Type B pancreatic cell (in vitro differentiated cells): ENCODE measurements around the gene LRMDA. TPM values are rescaled to one million over a fixed set of nuclear protein-coding genes. Genes with fewer than 3 reads are reported as not detected.
"Not testable (repeated sequence)": the region's sequence is repeated elsewhere in the genome, so short reads cannot be mapped to it uniquely, and the experiment has no call there.

Experiments
- DNase-seq: peaks from one replicate; pipeline ENCODE4 v3.0.0; 2021; ENCODE audit warnings: mixed read lengths; ENCODE audit not compliant: unreplicated experiment; ENCODE audit errors: extremely low spot score
- H3K27ac Mint-ChIP-seq: 2 replicates; pipeline ENCODE4 v1.8.0; 2021; ENCODE audit warnings: mild to moderate bottlenecking, mixed read lengths
- H3K27me3 Mint-ChIP-seq: 2 replicates; pipeline ENCODE4 v1.8.0; 2021; ENCODE audit warnings: mixed read lengths
- H3K36me3 Mint-ChIP-seq: 2 replicates; pipeline ENCODE4 v1.8.0; 2021; ENCODE audit warnings: mixed read lengths
- H3K4me1 Mint-ChIP-seq: one replicate; pipeline ENCODE4 v1.8.0; 2021; ENCODE audit warnings: mixed read lengths; ENCODE audit not compliant: unreplicated experiment
- H3K4me3 Mint-ChIP-seq: 2 replicates; pipeline ENCODE4 v1.8.0; 2021; ENCODE audit warnings: mild to moderate bottlenecking, mixed read lengths
- H3K9me3 Mint-ChIP-seq: 2 replicates; pipeline ENCODE4 v1.8.0; 2021; ENCODE audit warnings: mixed read lengths
- total RNA-seq: library from RNA; stranded (reverse); gene quantifications from 2 replicates; pipeline ENCODE4 v1.2.1, GENCODE V29; 2021; ENCODE audit warnings: low replicate concordance
- TF ChIP-seq, protein P1 (sequence below): fragments of 200-600 bp; sonication (generic); conservative IDR thresholded peaks from 2 replicates; pipeline ENCODE4 v1.5.0; 2021; ENCODE audit warnings: antibody characterized with exemption, mild to moderate bottlenecking

Gene LRMDA
- total RNA-seq, 1 donor from 2014 or later, result 2.0 TPM

DNA sequence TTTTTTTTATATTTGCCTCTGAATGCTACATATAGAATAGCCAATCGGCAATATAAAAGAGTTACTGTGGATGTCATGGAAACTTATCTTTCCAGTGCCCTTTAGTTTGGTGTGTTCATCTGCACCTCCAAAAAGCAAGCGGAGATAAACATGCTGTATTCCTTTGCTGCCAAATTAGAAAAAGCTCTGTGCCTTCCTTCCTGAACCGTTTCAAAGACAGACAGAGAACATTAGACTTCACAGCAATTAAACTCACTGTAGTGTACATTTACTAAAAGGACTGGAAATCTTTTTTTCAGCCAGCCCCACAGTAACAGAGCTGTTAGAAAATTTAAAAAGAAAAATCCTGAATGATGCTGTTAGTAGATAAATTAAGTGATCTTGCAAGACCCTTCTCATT lies 707.5 kb downstream of the LRMDA start:
- Mint-ChIP-seq H3K27ac (no peak overlapping the region), H3K4me1 (peaks cover 39% of the 10 kb centered on the region), H3K36me3 (peaks cover 3% of the 10 kb centered on the region), H3K4me3 (no peak overlapping the region), H3K9me3 (no peaks in the 10 kb centered on the region), H3K27me3 (peaks cover 25% of the 10 kb centered on the region)
- DNase-seq, result no peak
- TF ChIP-seq, protein P1, sequence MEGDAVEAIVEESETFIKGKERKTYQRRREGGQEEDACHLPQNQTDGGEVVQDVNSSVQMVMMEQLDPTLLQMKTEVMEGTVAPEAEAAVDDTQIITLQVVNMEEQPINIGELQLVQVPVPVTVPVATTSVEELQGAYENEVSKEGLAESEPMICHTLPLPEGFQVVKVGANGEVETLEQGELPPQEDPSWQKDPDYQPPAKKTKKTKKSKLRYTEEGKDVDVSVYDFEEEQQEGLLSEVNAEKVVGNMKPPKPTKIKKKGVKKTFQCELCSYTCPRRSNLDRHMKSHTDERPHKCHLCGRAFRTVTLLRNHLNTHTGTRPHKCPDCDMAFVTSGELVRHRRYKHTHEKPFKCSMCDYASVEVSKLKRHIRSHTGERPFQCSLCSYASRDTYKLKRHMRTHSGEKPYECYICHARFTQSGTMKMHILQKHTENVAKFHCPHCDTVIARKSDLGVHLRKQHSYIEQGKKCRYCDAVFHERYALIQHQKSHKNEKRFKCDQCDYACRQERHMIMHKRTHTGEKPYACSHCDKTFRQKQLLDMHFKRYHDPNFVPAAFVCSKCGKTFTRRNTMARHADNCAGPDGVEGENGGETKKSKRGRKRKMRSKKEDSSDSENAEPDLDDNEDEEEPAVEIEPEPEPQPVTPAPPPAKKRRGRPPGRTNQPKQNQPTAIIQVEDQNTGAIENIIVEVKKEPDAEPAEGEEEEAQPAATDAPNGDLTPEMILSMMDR, result no peak

- Mint-ChIP-seq H3K4me1 (peaks cover 34% of the 10 kb centered on the region), H3K9me3 (no peaks in the 10 kb centered on the region), H3K36me3 (peaks cover 3% of the 10 kb centered on the region), H3K27ac (no peak overlapping the region), H3K27me3 (peaks cover 25% of the 10 kb centered on the region), H3K4me3 (no peak overlapping the region)
- DNase-seq, result no peak
- TF ChIP-seq, protein P1, result no peak
These were observed 708.0 kb downstream of the LRMDA start for GRCh38 chr10:76139431-76139830.

- Mint-ChIP-seq H3K27ac (no peak overlapping the region), H3K27me3 (peaks cover 26% of the 10 kb centered on the region), H3K4me1 (peaks cover 33% of the 10 kb centered on the region), H3K36me3 (peaks cover 8% of the 10 kb centered on the region), H3K4me3 (no peak overlapping the region), H3K9me3 (no peaks in the 10 kb centered on the region)
- DNase-seq, result no peak
- TF ChIP-seq, protein P1, result no peak
These were observed 710.0 kb downstream of the LRMDA start for GRCh38 chr10:76141376-76141775.

DNA sequence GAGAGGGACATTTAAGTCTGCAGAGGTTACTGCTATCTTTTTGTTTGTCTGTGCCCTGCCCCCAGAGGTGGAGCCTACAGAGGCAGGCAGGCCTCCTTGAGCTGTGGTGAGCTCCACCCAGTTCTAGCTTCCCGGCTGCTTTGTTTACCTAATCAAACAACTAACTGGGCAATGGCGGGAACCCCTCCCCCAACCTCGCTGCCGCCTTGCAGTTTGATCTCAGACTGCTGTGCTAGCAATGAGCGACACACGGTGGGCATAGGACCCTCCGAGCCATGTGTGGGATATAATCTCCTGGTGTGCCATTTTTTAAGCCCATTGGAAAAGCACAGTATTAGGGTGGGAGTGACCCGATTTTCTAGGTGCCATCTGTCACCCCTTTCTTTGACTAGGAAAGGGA lies 716.8 kb downstream of the LRMDA start:
- not testable (repeated sequence) for H3K27ac Mint-ChIP-seq, H3K4me3 Mint-ChIP-seq, H3K27me3 Mint-ChIP-seq, DNase-seq
- peaks cover 27% of the 10 kb centered on the region for H3K4me1 Mint-ChIP-seq
- H3K9me3 Mint-ChIP-seq, result peaks cover 10% of the 10 kb centered on the region
- peaks cover 11% of the 10 kb centered on the region for H3K36me3 Mint-ChIP-seq

GRCh38 chr10:76149182-76149581 lies 717.8 kb downstream of the LRMDA start:
- H3K36me3 Mint-ChIP-seq, result peaks cover 11% of the 10 kb centered on the region
- peaks cover 27% of the 10 kb centered on the region for H3K4me1 Mint-ChIP-seq
- TF ChIP-seq, protein P1, result no peak
- no peak for DNase-seq
- H3K27ac Mint-ChIP-seq, result peak overlapping the region; percentile 94
- peaks cover 3% of the 10 kb centered on the region for H3K27me3 Mint-ChIP-seq
- H3K9me3 Mint-ChIP-seq, result peaks cover 14% of the 10 kb centered on the region
- H3K4me3 Mint-ChIP-seq, result peak overlapping the region; percentile 74

- H3K4me1 Mint-ChIP-seq, result peaks cover 27% of the 10 kb centered on the region
These were observed 718.2 kb downstream of the LRMDA start for GRCh38 chr10:76149602-76150138.

More at GRCh38 chr10:76149602-76150138, 718.2 kb downstream of the LRMDA start:
- Mint-ChIP-seq H3K9me3 (peaks cover 15% of the 10 kb centered on the region), H3K27me3 (peaks cover 3% of the 10 kb centered on the region), H3K36me3 (peaks cover 11% of the 10 kb centered on the region), H3K27ac (peak overlapping the region; percentile 94), H3K4me3 (peak overlapping the region; percentile 74)
- no peak for DNase-seq
- TF ChIP-seq, protein P1, result no peak
